Aorta (tissue), 5 donors: ENCODE data around the gene GABRB3. TPM values are rescaled to one million over a fixed set of nuclear protein-coding genes. Genes with fewer than 3 reads are reported as not detected.

ENCODE experiments used
- ATAC-seq: fragments of 200-7000 bp; cut with Tn5 transposase; one replicate; pipeline ENCODE4 v1.9.1; 2022; ENCODE audit warnings: moderate library complexity; ENCODE audit not compliant: low FRiP score
- DNase-seq, 2 donors: peaks; one replicate each; pipeline ENCODE4 v3.0.0-alpha.2; 2020
- H3K27ac ChIP-seq, 2 donors: one replicate each; pipeline ENCODE4 v1.5.1; 2013; ENCODE audit warnings: low read length in 2 of 2, mild to moderate bottlenecking in 2 of 2, moderate library complexity in 2 of 2, control low read depth in 1 of 2, inconsistent platforms in 1 of 2, low read depth in 1 of 2
- H3K27me3 ChIP-seq, 2 donors: one replicate each; pipeline ENCODE4 v1.6.1; 2013; ENCODE audit warnings: control low read depth in 1 of 2, low read length in 1 of 2, mild to moderate bottlenecking in 1 of 2, moderate library complexity in 1 of 2; ENCODE audit not compliant: insufficient read depth in 2 of 2, control insufficient read depth in 1 of 2
- H3K36me3 ChIP-seq, 2 donors: one replicate each; pipeline ENCODE4 v1.6.1; 2013; ENCODE audit warnings: control low read depth in 1 of 2, low read length in 1 of 2, mild to moderate bottlenecking in 1 of 2; ENCODE audit not compliant: insufficient read depth in 2 of 2, control insufficient read depth in 1 of 2
- H3K4me1 ChIP-seq, 2 donors: one replicate each; pipeline ENCODE4 v1.6.1; 2013; ENCODE audit warnings: low read length in 2 of 2, control low read depth in 1 of 2, mild to moderate bottlenecking in 1 of 2, moderate library complexity in 1 of 2; ENCODE audit not compliant: insufficient read depth in 2 of 2, control insufficient read depth in 1 of 2
- H3K4me3 ChIP-seq, 2 donors: one replicate each; pipeline ENCODE4 v1.5.1; 2013; ENCODE audit warnings: low read length in 2 of 2, control low read depth in 1 of 2, mild to moderate bottlenecking in 1 of 2
- H3K9me3 ChIP-seq: one replicate; pipeline ENCODE4 v1.6.1; 2013; ENCODE audit warnings: mild to moderate bottlenecking, low read length; ENCODE audit not compliant: control insufficient read depth
- intact Hi-C, 2 donors: fragments of 100-400 bp; cut with DNase I; formaldehyde crosslinking; loops; one replicate each; pipeline versions ENCODE4 v1.14.2 to v1.15.0; 2022
- polyA plus RNA-seq, 2 donors: library from polyadenylated mRNA; stranded (reverse); fragments of 200-250 nt; gene quantifications; one replicate each; pipeline ENCODE4 v1.2.3, GENCODE V29; 2013
- total RNA-seq, 2 donors: library from RNA; stranded (reverse); fragmentation: NEBNext Ultra II Directional; extraction: Animal tissue kit (Norgen Biotek cat#: 25700); gene quantifications; one replicate each; pipeline ENCODE4 v1.2.1, GENCODE V29; 2021
- donor health status: healthy with polysubstance abuse.
- donor health status: Bipolar disorder and iron deficiency.
- donor health status: DM: no; HTN: no; CAD: no.
- donor health status: DM: no; HTN: no; CAD: no.
- donor health status: DM: yes; HTN: yes; CAD: no.

Gene GABRB3
- total and polyA plus RNA-seq, 4 donors, result 0.50 to 1.1 (median 0.92) TPM

DNA sequence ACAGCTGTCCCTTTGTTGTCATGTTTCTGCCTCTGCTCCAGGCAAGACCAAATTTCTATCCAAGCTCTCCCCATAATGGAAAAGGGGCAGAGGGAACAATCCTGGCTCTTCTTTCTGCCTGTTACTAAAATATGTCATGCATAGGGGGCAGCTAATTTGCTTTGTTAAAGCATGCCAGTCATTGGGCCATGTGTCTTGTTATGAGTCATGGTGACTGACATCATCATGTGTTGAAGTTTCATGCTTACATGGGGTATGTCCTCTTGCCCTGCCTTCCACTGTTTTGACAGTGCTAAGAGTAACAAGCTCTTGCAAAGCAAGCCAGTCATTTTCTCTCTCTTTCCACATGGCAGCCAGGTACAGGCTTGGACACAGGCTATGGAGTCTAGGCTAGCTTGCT lies 268.9 kb downstream of the GABRB3 start:
- intact Hi-C loops, result no loop called here
- Histone ChIP-seq H3K4me1 (no peaks in the 10 kb centered on the region), H3K36me3 (no peaks in the 10 kb centered on the region), H3K9me3 (peaks cover 1% of the 10 kb centered on the region), H3K27ac (no peak overlapping the region), H3K4me3 (no peak overlapping the region), H3K27me3 (no peaks in the 10 kb centered on the region)
- no peak for DNase-seq
- no peak for ATAC-seq

Other genes starting within 250 kb of the GABRB3 start
- gene GABRA5, start 94.0 kb upstream of the GABRB3 start, total RNA-seq, result not detected
- not detected for gene GABRA5, start 94.0 kb upstream of the GABRB3 start, polyA plus RNA-seq
- gene GABRG3, start 198.1 kb upstream of the GABRB3 start, total RNA-seq, result not detected
- gene GABRG3, start 198.1 kb upstream of the GABRB3 start, polyA plus RNA-seq, result not detected